HG03571 (cell line): ENCODE results near the gene PCYOX1L.
A peak's percentile ranks its signal among the peaks of the same experiment; 100 is the strongest.

Experiments
- ATAC-seq: cut with Tn5 transposase; IDR thresholded peaks from one replicate; pipeline ENCODE4 v1.9.1; 2021; ENCODE audit not compliant: unreplicated experiment

Gene PCYOX1L

GRCh38 chr5:149367249-149367971, 9.6 kb downstream of the PCYOX1L start:
- no peak for ATAC-seq

- ATAC-seq: no peak
Measured at GRCh38 chr5:149367972-149368645, 10.3 kb downstream of the PCYOX1L start.

- no peak for ATAC-seq
Measured at GRCh38 chr5:149370878-149371277, 13.0 kb downstream of the PCYOX1L start.

- peak; percentile 83 for ATAC-seq
Measured at GRCh38 chr5:149371296-149371962, 13.6 kb downstream of the PCYOX1L start.

GRCh38 chr5:149372076-149372795, 14.4 kb downstream of the PCYOX1L start:
- ATAC-seq: no peak

GRCh38 chr5:149372932-149373331, 15.1 kb downstream of the PCYOX1L start:
- ATAC-seq: no peak

GRCh38 chr5:149374303-149374702, 16.5 kb downstream of the PCYOX1L start:
- ATAC-seq: no peak

GRCh38 chr5:149374801-149375200, 17.0 kb downstream of the PCYOX1L start:
- no peak for ATAC-seq

GRCh38 chr5:149375434-149375833, 17.6 kb downstream of the PCYOX1L start:
- ATAC-seq: no peak

GRCh38 chr5:149376104-149376503, 18.3 kb downstream of the PCYOX1L start:
- no peak for ATAC-seq

GRCh38 chr5:149376711-149377447, 19.0 kb downstream of the PCYOX1L start:
- ATAC-seq: no peak

- ATAC-seq: no peak
Measured at GRCh38 chr5:149378241-149378820, 20.5 kb downstream of the PCYOX1L start.

GRCh38 chr5:149379177-149379761, 21.4 kb downstream of the PCYOX1L start, which contains the start of gene IL17B:
Gene IL17B (minus strand): TSS chr5:149379292. CDS start chr5:149379225, 67 bp downstream.
- no peak for ATAC-seq

- ATAC-seq: no peak
Measured at GRCh38 chr5:149379818-149380374, 22.1 kb downstream of the PCYOX1L start.

GRCh38 chr5:149380466-149381121, 22.7 kb downstream of the PCYOX1L start:
- no peak for ATAC-seq

- ATAC-seq: no peak
Measured at GRCh38 chr5:149381261-149381985, 23.6 kb downstream of the PCYOX1L start.

GRCh38 chr5:149381986-149382338, 24.1 kb downstream of the PCYOX1L start:
- ATAC-seq: no peak

- no peak for ATAC-seq
Measured at GRCh38 chr5:149382517-149383220, 24.8 kb downstream of the PCYOX1L start.
